K562 (cell line): ENCODE measurements around the gene SPRED2. TPM values are rescaled to one million over a fixed set of nuclear protein-coding genes. Genes with fewer than 3 reads are reported as not detected.

Source experiments
- ATF7 ChIP-seq: fragments of 450-650 bp; IDR thresholded peaks from 2 replicates; pipeline ENCODE4 v1.7.1; 2014; ENCODE audit warnings: mild to moderate bottlenecking, moderate library complexity
- FIP1L1 ChIP-seq: fragments of 200-400 bp; formaldehyde crosslinking; IDR thresholded peaks from 2 replicates; pipeline ENCODE4 v1.6.1; 2018; ENCODE audit warnings: mild to moderate bottlenecking, low read depth, low read length; ENCODE audit not compliant: poor library complexity, severe bottlenecking
- MAFK ChIP-seq: IDR thresholded peaks from 2 replicates; pipeline ENCODE4 v1.6.1; 2011; ENCODE audit warnings: low read length, improper control_type of control experiment
- NFE2L1 ChIP-seq: fragments of 450-650 bp; IDR thresholded peaks from 2 replicates; pipeline ENCODE4 v1.6.1; 2016; ENCODE audit warnings: missing genetic modification characterization, low read depth, mild to moderate bottlenecking, missing compliant biosample characterization, moderate library complexity, borderline replicate concordance
- NFYB ChIP-seq: IDR thresholded peaks from 2 replicates; pipeline ENCODE4 v1.6.1; 2011; ENCODE audit warnings: mild to moderate bottlenecking, moderate library complexity; ENCODE audit not compliant: insufficient read length; ENCODE audit errors: extremely low read depth
- NRF1 ChIP-seq, 2 experiments: fragments of 450-650 bp; IDR thresholded peaks in 1 of 2; conservative IDR thresholded peaks in 1 of 2; 2 replicates each; pipeline ENCODE4 v1.6.1; 2014; ENCODE audit warnings: mild to moderate bottlenecking in 2 of 2
- SRF ChIP-seq, 2 experiments: fragments of 250-450, 450-650 bp in 1 of 2; sonication (Bioruptor Pico) in 1 of 2; sonication (generic) in 1 of 2; formaldehyde crosslinking; IDR thresholded peaks; 2 replicates each; pipeline versions ENCODE4 v1.5.0 to v1.5.1; 2020 to 2022; ENCODE audit warnings: mild to moderate bottlenecking in 1 of 2, missing genetic modification reagents in 1 of 2
- STAT5B ChIP-seq: fragments of 250-450 bp; sonication (Bioruptor Pico); IDR thresholded peaks from 2 replicates; pipeline ENCODE4 v1.8.0; 2021; ENCODE audit warnings: mild to moderate bottlenecking, inconsistent platforms
- polyA plus RNA-seq, 8 experiments: library from polyadenylated mRNA; depleted of rRNA in 4 of 8; stranded (reverse) in 5 of 8; unstranded in 3 of 8; fragments of >200 nt; fragmentation: Nextera tagmentation in 2 of 8; fragmentation: Illumina TruSeq in 1 of 8; extraction: Ambion mirVana in 2 of 8; extraction: Trizol in 1 of 8; gene quantifications; 2 replicates each; pipeline versions ENCODE4 v1.2.1 to v1.2.3, GENCODE V29; 2011 to 2014; ENCODE audit warnings: inconsistent platforms in 1 of 8, missing spikeins in 1 of 8
- total RNA-seq, 7 experiments: library from RNA; depleted of rRNA in 6 of 7; stranded (reverse); fragments of >200 nt in 6 of 7; fragmentation: Illumina TruSeq in 2 of 7; extraction: Trizol in 2 of 7; gene quantifications; 2 replicates each; pipeline versions ENCODE4 v1.2.1 to v1.2.3, GENCODE V29; 2011 to 2021; ENCODE audit warnings: low replicate concordance in 1 of 7
- TF ChIP-seq, protein P1 (sequence below), 2 experiments: fragments of 150-350 bp in 1 of 2; IDR thresholded peaks; 2 replicates each; pipeline ENCODE4 v1.6.1; 2012 to 2016; ENCODE audit warnings: low read depth in 2 of 2, low read length in 2 of 2, mild to moderate bottlenecking in 1 of 2, moderate library complexity in 1 of 2
- TF ChIP-seq, protein P2 (sequence below): sonication (generic); formaldehyde crosslinking; IDR thresholded peaks from 2 replicates; pipeline ENCODE4 v1.8.0; 2023; ENCODE audit warnings: mild to moderate bottlenecking, missing genetic modification reagents
- TF ChIP-seq, protein P3 (sequence below): sonication (generic); formaldehyde crosslinking; IDR thresholded peaks from 2 replicates; pipeline ENCODE4 v1.8.0; 2022; ENCODE audit warnings: mild to moderate bottlenecking, missing genetic modification reagents, borderline replicate concordance
- TF ChIP-seq, protein P4 (sequence below): fragments of 200-400 bp; formaldehyde crosslinking; IDR thresholded peaks from 2 replicates; pipeline ENCODE4 v1.6.1; 2017; ENCODE audit warnings: mild to moderate bottlenecking, low read depth, low read length, moderate library complexity
- TF ChIP-seq, protein P5 (sequence below): sonication (generic); formaldehyde crosslinking; IDR thresholded peaks from 2 replicates; pipeline ENCODE4 v1.8.0; 2022; ENCODE audit warnings: missing genetic modification reagents, mild to moderate bottlenecking, moderate library complexity, borderline replicate concordance

Gene SPRED2
- total and polyA plus RNA-seq, 9 of the 15 experiments (the other 6 are each of a cell fraction or from before 2014, with no cell fraction given) = 4.6 to 50.8 (median 14.1) TPM

DNA sequence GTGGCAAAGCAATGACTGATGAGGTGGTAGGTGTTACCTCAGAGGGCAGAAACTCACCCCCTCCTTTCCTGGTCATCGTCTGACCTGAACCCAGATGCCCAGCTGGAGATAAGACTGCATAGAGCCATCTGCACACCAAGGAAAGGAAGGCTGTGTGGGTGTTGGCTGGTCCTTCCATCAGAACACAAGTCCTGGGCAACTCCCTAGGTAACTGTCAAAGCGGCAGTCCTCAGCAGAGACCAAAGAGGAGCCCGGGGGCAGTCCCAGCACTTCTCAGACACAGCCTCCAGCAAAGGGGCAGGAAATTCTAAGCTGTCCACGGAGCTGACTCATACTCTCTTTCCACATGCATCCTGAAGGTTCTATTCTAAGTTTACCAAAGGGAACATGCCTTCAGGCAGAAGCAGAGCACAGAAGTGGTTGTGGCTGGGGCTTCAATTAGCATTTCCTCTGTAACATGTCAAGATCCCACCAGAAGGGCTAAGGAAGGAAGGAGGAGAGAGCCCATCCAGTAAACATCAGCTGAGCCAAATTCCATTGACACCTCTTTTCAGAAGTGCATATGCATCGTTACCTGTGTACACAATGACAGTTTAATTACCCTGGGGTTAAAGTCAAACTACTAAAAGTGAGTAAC lies 54.7 kb downstream of the SPRED2 start (continued):
- TF ChIP-seq, protein P1, sequence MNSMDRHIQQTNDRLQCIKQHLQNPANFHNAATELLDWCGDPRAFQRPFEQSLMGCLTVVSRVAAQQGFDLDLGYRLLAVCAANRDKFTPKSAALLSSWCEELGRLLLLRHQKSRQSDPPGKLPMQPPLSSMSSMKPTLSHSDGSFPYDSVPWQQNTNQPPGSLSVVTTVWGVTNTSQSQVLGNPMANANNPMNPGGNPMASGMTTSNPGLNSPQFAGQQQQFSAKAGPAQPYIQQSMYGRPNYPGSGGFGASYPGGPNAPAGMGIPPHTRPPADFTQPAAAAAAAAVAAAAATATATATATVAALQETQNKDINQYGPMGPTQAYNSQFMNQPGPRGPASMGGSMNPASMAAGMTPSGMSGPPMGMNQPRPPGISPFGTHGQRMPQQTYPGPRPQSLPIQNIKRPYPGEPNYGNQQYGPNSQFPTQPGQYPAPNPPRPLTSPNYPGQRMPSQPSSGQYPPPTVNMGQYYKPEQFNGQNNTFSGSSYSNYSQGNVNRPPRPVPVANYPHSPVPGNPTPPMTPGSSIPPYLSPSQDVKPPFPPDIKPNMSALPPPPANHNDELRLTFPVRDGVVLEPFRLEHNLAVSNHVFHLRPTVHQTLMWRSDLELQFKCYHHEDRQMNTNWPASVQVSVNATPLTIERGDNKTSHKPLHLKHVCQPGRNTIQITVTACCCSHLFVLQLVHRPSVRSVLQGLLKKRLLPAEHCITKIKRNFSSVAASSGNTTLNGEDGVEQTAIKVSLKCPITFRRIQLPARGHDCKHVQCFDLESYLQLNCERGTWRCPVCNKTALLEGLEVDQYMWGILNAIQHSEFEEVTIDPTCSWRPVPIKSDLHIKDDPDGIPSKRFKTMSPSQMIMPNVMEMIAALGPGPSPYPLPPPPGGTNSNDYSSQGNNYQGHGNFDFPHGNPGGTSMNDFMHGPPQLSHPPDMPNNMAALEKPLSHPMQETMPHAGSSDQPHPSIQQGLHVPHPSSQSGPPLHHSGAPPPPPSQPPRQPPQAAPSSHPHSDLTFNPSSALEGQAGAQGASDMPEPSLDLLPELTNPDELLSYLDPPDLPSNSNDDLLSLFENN (IDR thresholded peaks at IDR 0.05; ENCODE audit: low read depth in 2 of 2, low read length in 2 of 2) = no peak
- no peak for TF ChIP-seq FIP1L1
- no peak for TF ChIP-seq SRF (CRISPR knock-in tag; IDR thresholded peaks at IDR 0.05)
- TF ChIP-seq, protein P2, sequence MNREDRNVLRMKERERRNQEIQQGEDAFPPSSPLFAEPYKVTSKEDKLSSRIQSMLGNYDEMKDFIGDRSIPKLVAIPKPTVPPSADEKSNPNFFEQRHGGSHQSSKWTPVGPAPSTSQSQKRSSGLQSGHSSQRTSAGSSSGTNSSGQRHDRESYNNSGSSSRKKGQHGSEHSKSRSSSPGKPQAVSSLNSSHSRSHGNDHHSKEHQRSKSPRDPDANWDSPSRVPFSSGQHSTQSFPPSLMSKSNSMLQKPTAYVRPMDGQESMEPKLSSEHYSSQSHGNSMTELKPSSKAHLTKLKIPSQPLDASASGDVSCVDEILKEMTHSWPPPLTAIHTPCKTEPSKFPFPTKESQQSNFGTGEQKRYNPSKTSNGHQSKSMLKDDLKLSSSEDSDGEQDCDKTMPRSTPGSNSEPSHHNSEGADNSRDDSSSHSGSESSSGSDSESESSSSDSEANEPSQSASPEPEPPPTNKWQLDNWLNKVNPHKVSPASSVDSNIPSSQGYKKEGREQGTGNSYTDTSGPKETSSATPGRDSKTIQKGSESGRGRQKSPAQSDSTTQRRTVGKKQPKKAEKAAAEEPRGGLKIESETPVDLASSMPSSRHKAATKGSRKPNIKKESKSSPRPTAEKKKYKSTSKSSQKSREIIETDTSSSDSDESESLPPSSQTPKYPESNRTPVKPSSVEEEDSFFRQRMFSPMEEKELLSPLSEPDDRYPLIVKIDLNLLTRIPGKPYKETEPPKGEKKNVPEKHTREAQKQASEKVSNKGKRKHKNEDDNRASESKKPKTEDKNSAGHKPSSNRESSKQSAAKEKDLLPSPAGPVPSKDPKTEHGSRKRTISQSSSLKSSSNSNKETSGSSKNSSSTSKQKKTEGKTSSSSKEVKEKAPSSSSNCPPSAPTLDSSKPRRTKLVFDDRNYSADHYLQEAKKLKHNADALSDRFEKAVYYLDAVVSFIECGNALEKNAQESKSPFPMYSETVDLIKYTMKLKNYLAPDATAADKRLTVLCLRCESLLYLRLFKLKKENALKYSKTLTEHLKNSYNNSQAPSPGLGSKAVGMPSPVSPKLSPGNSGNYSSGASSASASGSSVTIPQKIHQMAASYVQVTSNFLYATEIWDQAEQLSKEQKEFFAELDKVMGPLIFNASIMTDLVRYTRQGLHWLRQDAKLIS (CRISPR knock-in tag) = no peak
- TF ChIP-seq NFYB = no peak
- TF ChIP-seq STAT5B (CRISPR knock-in tag) = no peak
- TF ChIP-seq, protein P3, sequence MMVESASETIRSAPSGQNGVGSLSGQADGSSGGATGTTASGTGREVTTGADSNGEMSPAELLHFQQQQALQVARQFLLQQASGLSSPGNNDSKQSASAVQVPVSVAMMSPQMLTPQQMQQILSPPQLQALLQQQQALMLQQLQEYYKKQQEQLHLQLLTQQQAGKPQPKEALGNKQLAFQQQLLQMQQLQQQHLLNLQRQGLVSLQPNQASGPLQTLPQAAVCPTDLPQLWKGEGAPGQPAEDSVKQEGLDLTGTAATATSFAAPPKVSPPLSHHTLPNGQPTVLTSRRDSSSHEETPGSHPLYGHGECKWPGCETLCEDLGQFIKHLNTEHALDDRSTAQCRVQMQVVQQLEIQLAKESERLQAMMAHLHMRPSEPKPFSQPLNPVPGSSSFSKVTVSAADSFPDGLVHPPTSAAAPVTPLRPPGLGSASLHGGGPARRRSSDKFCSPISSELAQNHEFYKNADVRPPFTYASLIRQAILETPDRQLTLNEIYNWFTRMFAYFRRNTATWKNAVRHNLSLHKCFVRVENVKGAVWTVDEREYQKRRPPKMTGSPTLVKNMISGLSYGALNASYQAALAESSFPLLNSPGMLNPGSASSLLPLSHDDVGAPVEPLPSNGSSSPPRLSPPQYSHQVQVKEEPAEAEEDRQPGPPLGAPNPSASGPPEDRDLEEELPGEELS (CRISPR knock-in tag) = no peak
- TF ChIP-seq, protein P4, sequence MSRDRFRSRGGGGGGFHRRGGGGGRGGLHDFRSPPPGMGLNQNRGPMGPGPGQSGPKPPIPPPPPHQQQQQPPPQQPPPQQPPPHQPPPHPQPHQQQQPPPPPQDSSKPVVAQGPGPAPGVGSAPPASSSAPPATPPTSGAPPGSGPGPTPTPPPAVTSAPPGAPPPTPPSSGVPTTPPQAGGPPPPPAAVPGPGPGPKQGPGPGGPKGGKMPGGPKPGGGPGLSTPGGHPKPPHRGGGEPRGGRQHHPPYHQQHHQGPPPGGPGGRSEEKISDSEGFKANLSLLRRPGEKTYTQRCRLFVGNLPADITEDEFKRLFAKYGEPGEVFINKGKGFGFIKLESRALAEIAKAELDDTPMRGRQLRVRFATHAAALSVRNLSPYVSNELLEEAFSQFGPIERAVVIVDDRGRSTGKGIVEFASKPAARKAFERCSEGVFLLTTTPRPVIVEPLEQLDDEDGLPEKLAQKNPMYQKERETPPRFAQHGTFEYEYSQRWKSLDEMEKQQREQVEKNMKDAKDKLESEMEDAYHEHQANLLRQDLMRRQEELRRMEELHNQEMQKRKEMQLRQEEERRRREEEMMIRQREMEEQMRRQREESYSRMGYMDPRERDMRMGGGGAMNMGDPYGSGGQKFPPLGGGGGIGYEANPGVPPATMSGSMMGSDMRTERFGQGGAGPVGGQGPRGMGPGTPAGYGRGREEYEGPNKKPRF = no peak
- no peak for TF ChIP-seq NFE2L1
- TF ChIP-seq, protein P5, sequence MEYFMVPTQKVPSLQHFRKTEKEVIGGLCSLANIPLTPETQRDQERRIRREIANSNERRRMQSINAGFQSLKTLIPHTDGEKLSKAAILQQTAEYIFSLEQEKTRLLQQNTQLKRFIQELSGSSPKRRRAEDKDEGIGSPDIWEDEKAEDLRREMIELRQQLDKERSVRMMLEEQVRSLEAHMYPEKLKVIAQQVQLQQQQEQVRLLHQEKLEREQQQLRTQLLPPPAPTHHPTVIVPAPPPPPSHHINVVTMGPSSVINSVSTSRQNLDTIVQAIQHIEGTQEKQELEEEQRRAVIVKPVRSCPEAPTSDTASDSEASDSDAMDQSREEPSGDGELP (CRISPR knock-in tag) = peak; percentile 48; the same call in 1 of the 2 replicates
- TF ChIP-seq NRF1 (conservative IDR thresholded peaks at IDR 0.05 in 1 of 2, IDR thresholded peaks at IDR 0.05 in 1 of 2) = no peak
- TF ChIP-seq ATF7 = no peak
- TF ChIP-seq MAFK = peak; percentile 23; the same call in 1 of the 2 replicates
